Trophoblast cell (in vitro differentiated cells and primary cell): Measurements from ENCODE around the gene PPCDC.

Source experiments
- DNase-seq, 2 donors: peaks; one replicate each; pipeline ENCODE4 v3.0.0-alpha.2; 2016
- H2AFZ ChIP-seq: 2 replicates; pipeline ENCODE4 v1.6.1; 2013; ENCODE audit warnings: low read length, moderate library complexity, mild to moderate bottlenecking; ENCODE audit not compliant: insufficient read depth, poor library complexity
- H2AK5ac ChIP-seq: 2 replicates; pipeline ENCODE4 v1.6.1; 2013; ENCODE audit warnings: mild to moderate bottlenecking, low read length
- H2BK120ac ChIP-seq: 2 replicates; pipeline ENCODE4 v1.6.1; 2013; ENCODE audit warnings: low read length, mild to moderate bottlenecking, moderate library complexity; ENCODE audit not compliant: insufficient read depth, poor library complexity
- H2BK12ac ChIP-seq: 2 replicates; pipeline ENCODE4 v1.6.1; 2013; ENCODE audit warnings: mild to moderate bottlenecking, low read length, moderate library complexity
- H2BK5ac ChIP-seq: 2 replicates; pipeline ENCODE4 v1.6.1; 2013; ENCODE audit warnings: low read length, low read depth, moderate library complexity, mild to moderate bottlenecking; ENCODE audit not compliant: poor library complexity
- H3K14ac ChIP-seq: 2 replicates; pipeline ENCODE4 v1.6.1; 2013; ENCODE audit warnings: mild to moderate bottlenecking, low read length
- H3K18ac ChIP-seq: 2 replicates; pipeline ENCODE4 v1.6.1; 2013; ENCODE audit warnings: mild to moderate bottlenecking, low read length
- H3K23ac ChIP-seq: 2 replicates; pipeline ENCODE4 v1.6.1; 2013; ENCODE audit warnings: low read length
- H3K27ac ChIP-seq: 2 replicates; pipeline ENCODE4 v1.5.1; 2013; ENCODE audit warnings: low read depth, mild to moderate bottlenecking, inconsistent platforms, low read length, moderate library complexity
- H3K27me3 ChIP-seq: 2 replicates; pipeline ENCODE4 v1.6.1; 2013; ENCODE audit warnings: inconsistent platforms, mild to moderate bottlenecking, low read length, moderate library complexity; ENCODE audit not compliant: insufficient read depth
- H3K36me3 ChIP-seq, 2 experiments: 1 replicate in 1 of 2; 2 replicates in 1 of 2; pipeline ENCODE4 v1.6.1; 2013; ENCODE audit warnings: low read length in 2 of 2, mild to moderate bottlenecking in 2 of 2, moderate library complexity in 1 of 2; ENCODE audit not compliant: insufficient read depth in 2 of 2, control insufficient read depth in 1 of 2
- H3K4ac ChIP-seq: 2 replicates; pipeline ENCODE4 v1.6.1; 2013; ENCODE audit warnings: low read depth, mild to moderate bottlenecking, low read length, moderate library complexity
- H3K4me1 ChIP-seq, 2 experiments: 1 replicate in 1 of 2; 2 replicates in 1 of 2; pipeline ENCODE4 v1.6.1; 2013; ENCODE audit warnings: low read length in 2 of 2, mild to moderate bottlenecking in 2 of 2, moderate library complexity in 1 of 2; ENCODE audit not compliant: insufficient read depth in 2 of 2, control insufficient read depth in 1 of 2
- H3K4me2 ChIP-seq: 2 replicates; pipeline ENCODE4 v1.6.1; 2013; ENCODE audit warnings: inconsistent platforms, mild to moderate bottlenecking, low read length, moderate library complexity
- H3K4me3 ChIP-seq: 2 replicates; pipeline ENCODE4 v1.5.1; 2013; ENCODE audit warnings: mild to moderate bottlenecking, low read depth, low read length, inconsistent platforms
- H3K79me1 ChIP-seq: one replicate; pipeline ENCODE4 v1.6.1; 2013; ENCODE audit warnings: low read length
- H3K79me2 ChIP-seq: 2 replicates; pipeline ENCODE4 v1.6.1; 2013; ENCODE audit warnings: low read length, mild to moderate bottlenecking; ENCODE audit not compliant: control insufficient read depth, insufficient read depth, poor library complexity
- H3K9ac ChIP-seq: 2 replicates; pipeline ENCODE4 v1.6.1; 2013; ENCODE audit warnings: mild to moderate bottlenecking, low read length
- H3K9me3 ChIP-seq: 2 replicates; pipeline ENCODE4 v1.6.1; 2013; ENCODE audit warnings: low read depth, mild to moderate bottlenecking, control low read depth, inconsistent platforms, low read length; ENCODE audit not compliant: insufficient read depth
- H4K12ac ChIP-seq: 2 replicates; pipeline ENCODE4 v1.6.1; 2013; ENCODE audit warnings: low read depth, mild to moderate bottlenecking, low read length, moderate library complexity
- H4K8ac ChIP-seq: 2 replicates; pipeline ENCODE4 v1.6.1; 2013; ENCODE audit warnings: low read depth, mild to moderate bottlenecking, low read length, moderate library complexity
- H4K91ac ChIP-seq: one replicate; pipeline ENCODE4 v1.6.1; 2013; ENCODE audit warnings: low read depth, mild to moderate bottlenecking, low read length, moderate library complexity
- WGBS: extraction: QIAGEN DNeasy Blood & Tissue Kit; methylation state at CpG from one replicate; pipeline ENCODE4 v1.1.7; 2013; ENCODE audit warnings: missing lambda C conversion rate; ENCODE audit not compliant: insufficient read length, insufficient coverage; ENCODE audit errors: extremely low coverage; 5-methylcytosine and 5-hydroxymethylcytosine counted together

PPCDC gene

DNA sequence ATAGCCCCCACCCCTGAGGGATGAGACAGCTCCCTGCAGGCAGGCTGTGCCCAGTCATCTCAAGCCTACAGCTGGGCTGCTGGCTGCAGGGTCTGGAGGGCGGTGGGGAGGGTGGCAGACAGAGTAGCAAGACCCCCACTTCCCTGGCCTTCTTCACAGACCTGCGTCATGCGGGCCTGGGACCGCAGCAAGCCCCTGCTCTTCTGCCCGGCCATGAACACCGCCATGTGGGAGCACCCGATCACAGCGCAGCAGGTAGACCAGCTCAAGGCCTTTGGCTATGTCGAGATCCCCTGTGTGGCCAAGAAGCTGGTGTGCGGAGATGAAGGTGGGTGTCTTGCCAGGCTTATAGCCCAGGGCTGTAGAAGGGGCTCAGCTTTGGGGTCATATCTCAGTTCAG lies 25.0 kb downstream of the PPCDC start:
- Histone ChIP-seq H4K12ac (no peak overlapping the region), H2BK120ac (no peak overlapping the region), H3K23ac (no peak overlapping the region), H3K4ac (no peak overlapping the region), H2AK5ac (no peak overlapping the region), H4K91ac (no peak overlapping the region), H3K36me3 (peaks cover 0 to 13% of the 10 kb centered on the region in 2 experiments), H3K14ac (no peak overlapping the region), H3K9ac (no peak overlapping the region), H3K9me3 (peaks cover 2% of the 10 kb centered on the region), H3K4me1 (peaks cover 18 to 21% of the 10 kb centered on the region in 2 experiments), H3K4me2 (no peak overlapping the region), H3K79me1 (peaks cover 3% of the 10 kb centered on the region), H3K18ac (no peak overlapping the region), H3K79me2 (no peaks in the 10 kb centered on the region), H2BK12ac (no peak overlapping the region), H2AFZ (no peak overlapping the region), H3K27me3 (no peaks in the 10 kb centered on the region), H3K4me3 (no peak overlapping the region), H4K8ac (no peak overlapping the region), H2BK5ac (no peak overlapping the region), H3K27ac (no peak overlapping the region)
- no CpG with 5 or more reads among the region's 10 CpGs for WGBS
- DNase-seq, result no peak

DNA sequence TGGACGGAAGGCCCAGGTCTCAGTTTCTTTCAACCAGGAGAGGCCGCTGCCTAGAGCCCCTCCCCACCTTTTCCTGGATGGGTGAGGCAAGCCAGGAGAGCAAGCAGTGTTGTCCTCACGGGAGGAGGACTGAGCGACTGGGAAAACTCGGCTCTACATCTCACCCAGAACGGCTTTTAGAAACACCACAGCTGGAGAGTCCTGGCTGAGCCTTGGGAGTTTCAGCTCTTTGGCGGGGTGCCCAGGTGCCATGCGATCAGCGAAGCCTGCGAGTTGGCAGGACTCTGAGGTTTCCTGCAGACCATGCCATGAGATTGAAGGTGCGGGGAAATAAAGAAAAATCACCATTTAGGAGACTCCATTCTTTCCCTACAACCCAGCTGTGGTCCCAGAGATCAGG lies 26.0 kb downstream of the PPCDC start:
- Histone ChIP-seq H2BK12ac (no peak overlapping the region), H2BK120ac (no peak overlapping the region), H3K79me1 (peaks cover 3% of the 10 kb centered on the region), H3K14ac (no peak overlapping the region), H4K8ac (no peak overlapping the region), H3K79me2 (no peaks in the 10 kb centered on the region), H3K4ac (no peak overlapping the region), H3K9me3 (peaks cover 2% of the 10 kb centered on the region), H3K36me3 (peaks cover 0 to 11% of the 10 kb centered on the region in 2 experiments), H4K91ac (no peak overlapping the region), H2AK5ac (no peak overlapping the region), H3K27me3 (no peaks in the 10 kb centered on the region), H2AFZ (no peak overlapping the region), H2BK5ac (no peak overlapping the region), H4K12ac (no peak overlapping the region), H3K9ac (no peak overlapping the region), H3K4me3 (no peak overlapping the region), H3K18ac (no peak overlapping the region), H3K4me1 (peaks cover 10 to 12% of the 10 kb centered on the region in 2 experiments), H3K23ac (no peak overlapping the region), H3K4me2 (no peak overlapping the region), H3K27ac (no peak overlapping the region)
- no peak for DNase-seq
- no CpG with 5 or more reads among the region's 11 CpGs for WGBS

DNA sequence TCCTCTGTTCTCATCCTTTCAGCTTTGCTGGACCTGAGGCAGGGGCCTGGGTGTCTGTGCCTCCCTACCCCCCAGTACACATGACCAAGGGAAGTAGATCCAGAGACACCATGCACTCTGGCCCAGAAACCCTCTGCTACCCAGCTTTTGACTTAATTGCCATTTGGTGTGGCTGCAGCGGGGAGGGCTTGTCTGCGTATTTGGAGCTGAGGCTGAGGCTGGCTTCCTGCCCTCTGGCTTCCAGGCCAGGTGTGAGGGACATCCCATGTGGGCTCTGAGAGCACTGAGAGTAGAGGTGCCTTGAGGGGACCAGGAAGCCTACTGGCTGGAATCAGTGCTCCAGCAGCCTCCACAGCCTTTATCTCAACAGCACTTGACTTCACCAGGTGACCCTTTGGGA lies 26.9 kb downstream of the PPCDC start:
- H4K8ac ChIP-seq, result no peak overlapping the region
- peaks cover 3% of the 10 kb centered on the region for H3K79me1 ChIP-seq
- no peak overlapping the region for H2BK120ac ChIP-seq
- H3K4me3 ChIP-seq, result no peak overlapping the region
- no peak overlapping the region for H2BK5ac ChIP-seq
- no peak overlapping the region for H3K9ac ChIP-seq
- H2BK12ac ChIP-seq, result no peak overlapping the region
- no peak overlapping the region for H3K4me2 ChIP-seq
- H2AK5ac ChIP-seq, result no peak overlapping the region
- no peak overlapping the region for H3K18ac ChIP-seq
- WGBS, result no CpG with 5 or more reads among the region's 2 CpGs
- H3K36me3 ChIP-seq, result peaks cover 0 to 4% of the 10 kb centered on the region in 2 experiments
- H4K91ac ChIP-seq, result no peak overlapping the region
- no peak overlapping the region for H3K27ac ChIP-seq
- H3K23ac ChIP-seq, result no peak overlapping the region
- H3K4me1 ChIP-seq, result peaks cover 10 to 12% of the 10 kb centered on the region in 2 experiments
- H3K79me2 ChIP-seq, result no peaks in the 10 kb centered on the region
- no peak overlapping the region for H4K12ac ChIP-seq
- no peak overlapping the region for H2AFZ ChIP-seq
- H3K9me3 ChIP-seq, result peaks cover 2% of the 10 kb centered on the region
- DNase-seq, result no peak
- no peaks in the 10 kb centered on the region for H3K27me3 ChIP-seq
- H3K14ac ChIP-seq, result no peak overlapping the region
- H3K4ac ChIP-seq, result no peak overlapping the region

- Histone ChIP-seq H4K12ac (no peak overlapping the region), H3K36me3 (peaks cover 0 to 4% of the 10 kb centered on the region in 2 experiments), H2BK120ac (no peak overlapping the region), H3K27ac (no peak overlapping the region), H2AK5ac (no peak overlapping the region), H2BK12ac (no peak overlapping the region), H3K14ac (no peak overlapping the region), H3K18ac (no peak overlapping the region), H3K4me1 (peaks cover 10 to 12% of the 10 kb centered on the region in 2 experiments), H4K8ac (no peak overlapping the region), H3K4me3 (no peak overlapping the region), H3K4me2 (no peak overlapping the region), H3K79me2 (no peaks in the 10 kb centered on the region), H2BK5ac (no peak overlapping the region), H2AFZ (no peak overlapping the region), H4K91ac (no peak overlapping the region), H3K79me1 (peaks cover 3% of the 10 kb centered on the region), H3K23ac (no peak overlapping the region), H3K4ac (no peak overlapping the region), H3K9me3 (peaks cover 2% of the 10 kb centered on the region), H3K27me3 (no peaks in the 10 kb centered on the region), H3K9ac (no peak overlapping the region)
- no CpG with 5 or more reads among the region's 6 CpGs for WGBS
- no peak for DNase-seq
Observed at GRCh38 chr15:75051191-75051608, 27.8 kb downstream of the PPCDC start.
